OCI-LY1 (cell line): ENCODE measurements around the gene CAPN2.

Experiments
- H2AFZ ChIP-seq: fragments of 200-600 bp; sonication (generic), shearing (Covaris generic); 2 replicates; pipeline ENCODE4 v1.6.0; 2014; ENCODE audit warnings: antibody characterized with exemption, mild to moderate bottlenecking, low read length
- H3F3A ChIP-seq: fragments of 200-600 bp; sonication (generic), shearing (Covaris generic); 2 replicates; pipeline ENCODE4 v1.6.0; 2014; ENCODE audit warnings: mild to moderate bottlenecking, antibody characterized with exemption, low read length, moderate library complexity; ENCODE audit not compliant: insufficient read depth
- H3K27ac ChIP-seq: fragments of 200-600 bp; sonication (generic); 2 replicates; pipeline ENCODE4 v1.5.1; 2014; ENCODE audit warnings: low read length, mixed run types, mild to moderate bottlenecking, low read depth; ENCODE audit not compliant: poor library complexity, severe bottlenecking
- H3K27me3 ChIP-seq: fragments of 200-600 bp; sonication (generic); 2 replicates; pipeline ENCODE4 v1.6.0; 2014; ENCODE audit warnings: antibody characterized with exemption, mild to moderate bottlenecking, low read length, moderate library complexity; ENCODE audit not compliant: insufficient read depth
- H3K36me3 ChIP-seq: fragments of 200-600 bp; sonication (generic); 2 replicates; pipeline ENCODE4 v1.6.1; 2014; ENCODE audit warnings: mild to moderate bottlenecking, antibody characterized with exemption, low read length, moderate library complexity, mixed read lengths; ENCODE audit not compliant: insufficient read depth
- H3K4me1 ChIP-seq: fragments of 200-600 bp; sonication (generic); 2 replicates; pipeline ENCODE4 v1.5.1; 2014; ENCODE audit warnings: mild to moderate bottlenecking, low read length, moderate library complexity; ENCODE audit not compliant: insufficient read depth, severe bottlenecking
- H3K4me2 ChIP-seq: fragments of 200-600 bp; sonication (generic), shearing (Covaris generic); 2 replicates; pipeline ENCODE4 v1.6.1; 2014; ENCODE audit warnings: low read length
- H3K4me3 ChIP-seq: fragments of 200-600 bp; sonication (generic); 2 replicates; pipeline ENCODE4 v1.5.1; 2014; ENCODE audit warnings: low read length, low read depth, mild to moderate bottlenecking, mixed read lengths; ENCODE audit not compliant: poor library complexity, severe bottlenecking
- H3K79me2 ChIP-seq: fragments of 200-600 bp; shearing (Covaris generic); 2 replicates; pipeline ENCODE4 v1.6.1; 2016; ENCODE audit warnings: mixed run types, low read length, mixed read lengths; ENCODE audit not compliant: insufficient read depth
- H3K9ac ChIP-seq: fragments of 200-600 bp; sonication (generic), shearing (Covaris generic); 2 replicates; pipeline ENCODE4 v1.6.1; 2014; ENCODE audit warnings: mild to moderate bottlenecking, low read length, mixed read lengths
- H3K9me2 ChIP-seq: fragments of 200-600 bp; sonication (generic), shearing (Covaris generic); 2 replicates; pipeline ENCODE4 v1.6.1; 2014; ENCODE audit warnings: low read depth, mild to moderate bottlenecking, low read length, mixed read lengths
- H3K9me3 ChIP-seq: fragments of 200-600 bp; shearing (Covaris generic); 2 replicates; pipeline ENCODE4 v1.6.1; 2014; ENCODE audit warnings: low read length, mixed read lengths
- H4K20me1 ChIP-seq: fragments of 200-600 bp; sonication (generic), shearing (Covaris generic); 2 replicates; pipeline ENCODE4 v1.6.0; 2016; ENCODE audit warnings: mild to moderate bottlenecking, low read length; ENCODE audit not compliant: insufficient read depth
- CTCF ChIP-seq: fragments of 200-600 bp; sonication (generic), shearing (Covaris generic); IDR thresholded peaks from 2 replicates; pipeline ENCODE4 v1.5.1; 2017; ENCODE audit warnings: mild to moderate bottlenecking, antibody characterized with exemption, low read length, moderate library complexity, mixed read lengths
- EZH2 ChIP-seq: fragments of 200-600 bp; sonication (generic), shearing (Covaris generic); IDR thresholded peaks from 2 replicates; pipeline ENCODE4 v1.8.0; 2017; ENCODE audit warnings: borderline replicate concordance, mixed run types, mild to moderate bottlenecking, antibody characterized with exemption, low read length, moderate library complexity, mixed read lengths

The CAPN2 gene

GRCh38 chr1:223708651-223709268, 3.6 kb upstream of the CAPN2 start:
- Histone ChIP-seq H3K4me3 (no peak overlapping the region), H4K20me1 (no peaks in the 10 kb centered on the region), H3K9me2 (no peaks in the 10 kb centered on the region), H3K9ac (no peak overlapping the region), H3K9me3 (no peaks in the 10 kb centered on the region), H3K79me2 (no peaks in the 10 kb centered on the region), H2AFZ (no peak overlapping the region), H3K27me3 (0 out of 2 replicates have a peak, but pooled peaks cover 4% of the 10 kb centered on the region), H3K27ac (no peak overlapping the region), H3F3A (no peaks in the 10 kb centered on the region), H3K36me3 (no peaks in the 10 kb centered on the region), H3K4me1 (no peaks in the 10 kb centered on the region), H3K4me2 (no peak overlapping the region)
- TF ChIP-seq CTCF (no peak), EZH2 (no peak)

- no peaks in the 10 kb centered on the region for H3F3A ChIP-seq
- no peak overlapping the region for H3K9ac ChIP-seq
- no peak overlapping the region for H2AFZ ChIP-seq
- H3K9me3 ChIP-seq: no peaks in the 10 kb centered on the region
- TF ChIP-seq CTCF (no peak), EZH2 (no peak)
- H3K27ac ChIP-seq: no peak overlapping the region
- no peak overlapping the region for H3K4me2 ChIP-seq
- H3K9me2 ChIP-seq: no peaks in the 10 kb centered on the region
- H3K79me2 ChIP-seq: no peaks in the 10 kb centered on the region
- no peak overlapping the region for H3K4me3 ChIP-seq
- 0 out of 2 replicates have a peak, but pooled peaks cover 4% of the 10 kb centered on the region for H3K27me3 ChIP-seq
- no peaks in the 10 kb centered on the region for H3K4me1 ChIP-seq
- H4K20me1 ChIP-seq: no peaks in the 10 kb centered on the region
- H3K36me3 ChIP-seq: no peaks in the 10 kb centered on the region
Measured at GRCh38 chr1:223709598-223709997, 2.7 kb upstream of the CAPN2 start.

DNA sequence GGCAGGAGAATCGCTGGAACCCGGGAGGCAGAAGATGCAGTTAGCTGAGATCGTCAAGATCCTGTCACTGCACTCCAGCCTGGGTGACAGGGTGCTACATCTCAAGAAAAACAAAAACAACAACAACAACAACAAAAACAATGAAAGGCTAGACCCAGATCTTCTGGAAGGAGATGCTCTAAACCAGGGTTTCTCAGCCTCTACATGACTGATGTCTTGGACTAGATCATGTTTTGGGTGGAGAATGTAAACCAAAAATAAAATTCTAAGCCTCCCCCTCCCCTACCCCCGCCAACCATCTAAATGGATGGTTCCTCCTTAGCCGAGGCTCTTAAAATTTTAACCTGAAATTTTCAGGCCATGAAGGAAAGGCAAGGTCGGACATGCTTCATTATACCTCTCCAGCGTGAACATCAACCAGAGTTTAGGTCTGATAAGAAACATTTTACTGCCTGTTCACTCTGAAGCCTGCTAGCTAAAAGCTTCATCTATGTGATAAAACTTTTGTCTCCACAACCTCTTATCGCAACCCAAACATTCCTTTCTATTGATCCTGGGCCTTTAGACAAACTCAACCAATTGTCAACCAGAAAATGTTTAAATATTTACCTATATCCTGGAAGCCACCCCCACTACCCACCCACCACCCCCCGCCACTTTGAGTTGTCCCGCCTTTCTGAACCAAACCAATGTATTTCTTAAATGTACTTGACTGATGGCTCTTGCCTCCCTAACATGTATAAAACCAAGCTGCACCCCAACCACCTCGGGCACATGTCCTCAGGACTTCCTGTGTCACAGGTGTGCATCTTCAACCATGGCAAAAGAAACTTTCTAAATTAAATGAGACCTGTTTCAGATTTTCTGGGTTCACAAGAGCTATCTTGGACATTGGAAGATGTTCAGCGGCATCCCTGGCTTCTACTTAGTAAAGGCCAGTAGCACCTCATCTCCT, 1.9 kb upstream of the CAPN2 start:
- Histone ChIP-seq H3K27me3 (peaks cover 4% of the 10 kb centered on the region; the same call in 1 of the 2 replicates), H3K9me3 (no peaks in the 10 kb centered on the region), H4K20me1 (no peaks in the 10 kb centered on the region), H3K4me3 (no peak overlapping the region), H3K79me2 (no peaks in the 10 kb centered on the region), H3K4me2 (no peak overlapping the region), H3K36me3 (no peaks in the 10 kb centered on the region), H3K27ac (no peak overlapping the region), H3K9ac (no peak overlapping the region), H2AFZ (no peak overlapping the region), H3F3A (no peaks in the 10 kb centered on the region), H3K4me1 (no peaks in the 10 kb centered on the region), H3K9me2 (no peaks in the 10 kb centered on the region)
- no peak for TF ChIP-seq CTCF
- TF ChIP-seq EZH2: no peak
